Measurements from ENCODE around the gene TMEM147.

- TF ChIP-seq, protein P1, sequence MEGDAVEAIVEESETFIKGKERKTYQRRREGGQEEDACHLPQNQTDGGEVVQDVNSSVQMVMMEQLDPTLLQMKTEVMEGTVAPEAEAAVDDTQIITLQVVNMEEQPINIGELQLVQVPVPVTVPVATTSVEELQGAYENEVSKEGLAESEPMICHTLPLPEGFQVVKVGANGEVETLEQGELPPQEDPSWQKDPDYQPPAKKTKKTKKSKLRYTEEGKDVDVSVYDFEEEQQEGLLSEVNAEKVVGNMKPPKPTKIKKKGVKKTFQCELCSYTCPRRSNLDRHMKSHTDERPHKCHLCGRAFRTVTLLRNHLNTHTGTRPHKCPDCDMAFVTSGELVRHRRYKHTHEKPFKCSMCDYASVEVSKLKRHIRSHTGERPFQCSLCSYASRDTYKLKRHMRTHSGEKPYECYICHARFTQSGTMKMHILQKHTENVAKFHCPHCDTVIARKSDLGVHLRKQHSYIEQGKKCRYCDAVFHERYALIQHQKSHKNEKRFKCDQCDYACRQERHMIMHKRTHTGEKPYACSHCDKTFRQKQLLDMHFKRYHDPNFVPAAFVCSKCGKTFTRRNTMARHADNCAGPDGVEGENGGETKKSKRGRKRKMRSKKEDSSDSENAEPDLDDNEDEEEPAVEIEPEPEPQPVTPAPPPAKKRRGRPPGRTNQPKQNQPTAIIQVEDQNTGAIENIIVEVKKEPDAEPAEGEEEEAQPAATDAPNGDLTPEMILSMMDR (IDR thresholded peaks at IDR 0.05; ENCODE audit: low read depth, low read length), result no peak
- no peak for TF ChIP-seq POLR2A (IDR thresholded peaks at IDR 0.05; ENCODE audit: extremely low read depth, insufficient read length)
- TF ChIP-seq, protein P2, sequence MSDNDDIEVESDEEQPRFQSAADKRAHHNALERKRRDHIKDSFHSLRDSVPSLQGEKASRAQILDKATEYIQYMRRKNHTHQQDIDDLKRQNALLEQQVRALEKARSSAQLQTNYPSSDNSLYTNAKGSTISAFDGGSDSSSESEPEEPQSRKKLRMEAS (IDR thresholded peaks at IDR 0.05; ENCODE audit: low read depth, low read length), result no peak
- no peak for TF ChIP-seq MYC (IDR thresholded peaks at IDR 0.05; ENCODE audit: low read depth, low read length)
Measured at GRCh38 chr19:35587321-35587720, 41.9 kb downstream of the TMEM147 start.
